ENCODE data around the gene PBX3. TPM values are rescaled to one million over a fixed set of nuclear protein-coding genes. Genes with fewer than 3 reads are reported as not detected.
"Not testable (repeated sequence)": the region's sequence is repeated elsewhere in the genome, so short reads cannot be mapped to it uniquely, and the experiment has no call there.

The PBX3 gene
- total RNA-seq, 2 donors from 2014 or later, result 21.4 to 40.2 TPM

DNA sequence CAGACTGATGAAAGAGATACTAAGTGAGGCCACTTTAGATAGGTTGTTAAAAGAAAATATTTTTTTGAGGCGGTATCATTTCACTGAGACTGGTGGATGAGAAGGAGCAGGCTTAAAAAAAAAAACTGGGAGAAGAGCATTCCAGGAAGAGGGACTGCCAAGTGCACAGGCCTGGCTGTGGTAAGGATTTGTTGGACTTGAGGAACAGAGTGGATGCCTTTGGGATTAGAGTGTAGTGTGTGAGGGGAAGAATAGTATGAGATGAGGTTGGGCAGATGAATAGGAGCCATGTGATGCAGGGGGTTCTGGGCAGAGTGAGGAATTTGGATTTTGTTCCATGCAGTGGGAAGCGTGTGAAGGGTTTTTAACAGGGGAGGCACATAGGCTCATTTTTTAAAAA lies 57.9 kb downstream of the PBX3 start:
- Mint-ChIP-seq H3K27me3 (no peaks in the 10 kb centered on the region), H3K4me3 (no peak overlapping the region), H3K36me3 (no peaks in the 10 kb centered on the region), H3K9me3 (no peaks in the 10 kb centered on the region), H3K27ac (no peak overlapping the region), H3K4me1 (ENCODE audit: low read depth in 2 of 2) (no peaks in the 10 kb centered on the region)
- ATAC-seq, result no peak
- DNase-seq (ENCODE audit: low spot score), result no peak

DNA sequence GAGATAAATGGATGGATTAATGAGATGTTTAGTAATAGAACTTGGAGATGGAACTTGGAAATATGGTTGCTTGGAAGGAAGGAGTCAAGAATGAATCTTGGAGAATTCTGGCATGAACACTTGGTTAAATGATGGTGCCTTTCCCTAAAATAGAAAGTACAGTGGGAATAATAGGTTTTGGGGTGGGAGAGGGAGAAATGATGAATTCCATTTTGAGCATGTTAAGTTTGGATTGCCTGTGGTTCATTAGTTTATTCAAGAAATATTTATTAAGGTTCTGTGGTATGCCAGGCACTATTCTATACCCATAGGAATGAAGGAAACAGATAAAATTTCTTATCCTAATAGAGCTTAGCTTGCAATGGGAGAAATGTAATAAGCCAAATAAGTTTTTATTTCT lies 58.4 kb downstream of the PBX3 start:
- ATAC-seq, result no peak
- no peaks in the 10 kb centered on the region for H3K9me3 Mint-ChIP-seq
- H3K4me1 Mint-ChIP-seq (ENCODE audit: low read depth in 2 of 2), result no peaks in the 10 kb centered on the region
- H3K27me3 Mint-ChIP-seq, result no peaks in the 10 kb centered on the region
- no peak overlapping the region for H3K4me3 Mint-ChIP-seq
- H3K36me3 Mint-ChIP-seq, result no peaks in the 10 kb centered on the region
- DNase-seq (ENCODE audit: low spot score), result no peak
- H3K27ac Mint-ChIP-seq, result no peak overlapping the region

GRCh38 chr9:125807079-125807478 lies 59.9 kb downstream of the PBX3 start:
- Mint-ChIP-seq H3K27me3 (no peaks in the 10 kb centered on the region), H3K4me1 (ENCODE audit: low read depth in 2 of 2) (no peaks in the 10 kb centered on the region), H3K9me3 (no peaks in the 10 kb centered on the region), H3K4me3 (no peak overlapping the region), H3K27ac (no peak overlapping the region), H3K36me3 (no peaks in the 10 kb centered on the region)
- no peak for DNase-seq (ENCODE audit: low spot score)
- ATAC-seq, result no peak

DNA sequence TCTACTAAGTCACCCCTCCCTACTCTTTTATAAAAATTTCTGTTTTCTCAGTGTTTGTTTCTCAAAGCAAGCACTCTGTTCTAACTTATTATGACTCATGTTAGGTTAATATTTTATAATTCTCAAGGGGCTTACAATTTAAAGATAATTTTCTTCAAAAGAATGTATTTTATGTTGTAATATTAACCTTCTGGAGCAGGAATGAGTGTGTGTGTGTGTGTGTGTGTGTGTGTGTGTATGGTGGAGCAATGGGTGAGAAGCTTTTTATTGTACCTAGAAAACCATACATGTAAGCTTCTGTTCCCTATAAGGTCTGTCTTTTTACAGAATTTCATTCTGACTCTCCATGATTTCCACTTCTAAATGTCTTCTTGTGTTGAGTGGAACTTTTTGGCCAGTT lies 63.0 kb downstream of the PBX3 start:
- H3K4me3 Mint-ChIP-seq, result no peak overlapping the region
- H3K9me3 Mint-ChIP-seq, result no peaks in the 10 kb centered on the region
- no peaks in the 10 kb centered on the region for H3K27me3 Mint-ChIP-seq
- H3K4me1 Mint-ChIP-seq (ENCODE audit: low read depth in 2 of 2), result no peaks in the 10 kb centered on the region
- DNase-seq (ENCODE audit: low spot score), result no peak
- ATAC-seq, result no peak
- no peak overlapping the region for H3K27ac Mint-ChIP-seq
- H3K36me3 Mint-ChIP-seq, result no peaks in the 10 kb centered on the region

GRCh38 chr9:125811002-125811401 lies 63.8 kb downstream of the PBX3 start:
- DNase-seq (ENCODE audit: low spot score) (no peak), ATAC-seq (no peak)
- H3K27ac Mint-ChIP-seq, result no peak overlapping the region
- no peak overlapping the region for H3K4me3 Mint-ChIP-seq
- no peaks in the 10 kb centered on the region for H3K36me3 Mint-ChIP-seq
- H3K9me3 Mint-ChIP-seq, result no peaks in the 10 kb centered on the region
- no peaks in the 10 kb centered on the region for H3K4me1 Mint-ChIP-seq (ENCODE audit: low read depth in 2 of 2)
- no peaks in the 10 kb centered on the region for H3K27me3 Mint-ChIP-seq

GRCh38 chr9:125812403-125812802 lies 65.2 kb downstream of the PBX3 start:
- Mint-ChIP-seq H3K9me3 (no peaks in the 10 kb centered on the region), H3K4me3 (no peak overlapping the region), H3K4me1 (ENCODE audit: low read depth in 2 of 2) (no peaks in the 10 kb centered on the region), H3K27me3 (no peaks in the 10 kb centered on the region), H3K27ac (no peak overlapping the region), H3K36me3 (no peaks in the 10 kb centered on the region)
- DNase-seq (ENCODE audit: low spot score) (no peak), ATAC-seq (no peak)

GRCh38 chr9:125815568-125815967 lies 68.4 kb downstream of the PBX3 start:
- Mint-ChIP-seq H3K36me3 (no peaks in the 10 kb centered on the region), H3K9me3 (no peaks in the 10 kb centered on the region), H3K4me3 (no peak overlapping the region), H3K27ac (no peak overlapping the region), H3K27me3 (no peaks in the 10 kb centered on the region), H3K4me1 (ENCODE audit: low read depth in 2 of 2) (no peaks in the 10 kb centered on the region)
- no peak for ATAC-seq
- DNase-seq (ENCODE audit: low spot score), result no peak

DNA sequence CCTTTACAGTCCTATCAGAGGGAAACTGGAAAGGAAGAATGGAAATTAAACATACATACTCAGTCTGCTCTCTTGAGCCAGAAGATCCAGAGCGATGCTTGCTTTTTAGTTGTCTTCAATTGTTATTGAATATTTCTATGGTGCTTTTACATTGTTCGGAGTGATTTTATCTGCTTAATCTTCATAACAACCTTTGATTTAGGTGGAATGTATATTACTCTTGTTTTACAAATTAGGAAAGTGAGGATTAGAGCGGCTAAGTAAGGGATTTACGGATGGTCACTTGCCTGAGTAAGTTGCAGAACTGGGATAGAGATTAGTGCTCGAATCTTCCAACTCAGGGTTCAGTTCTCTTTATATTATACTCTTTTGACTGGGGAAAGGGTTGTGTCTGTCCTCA lies 69.1 kb downstream of the PBX3 start:
- Mint-ChIP-seq H3K4me1 (ENCODE audit: low read depth in 2 of 2) (peaks cover 0 to 2% of the 10 kb centered on the region in 2 donors), H3K27me3 (no peaks in the 10 kb centered on the region), H3K9me3 (no peaks in the 10 kb centered on the region), H3K36me3 (no peaks in the 10 kb centered on the region), H3K27ac (no peak overlapping the region), H3K4me3 (no peak overlapping the region)
- ATAC-seq (no peak), DNase-seq (ENCODE audit: low spot score) (no peak)

GRCh38 chr9:125820100-125820804 lies 73.1 kb downstream of the PBX3 start:
- Mint-ChIP-seq H3K27ac (no peak overlapping the region), H3K9me3 (no peaks in the 10 kb centered on the region), H3K36me3 (no peaks in the 10 kb centered on the region), H3K4me1 (ENCODE audit: low read depth in 2 of 2) (peaks cover 7 to 24% of the 10 kb centered on the region in 2 donors), H3K4me3 (no peak overlapping the region), H3K27me3 (no peaks in the 10 kb centered on the region)
- DNase-seq (ENCODE audit: low spot score) (no peak), ATAC-seq (no peak)

DNA sequence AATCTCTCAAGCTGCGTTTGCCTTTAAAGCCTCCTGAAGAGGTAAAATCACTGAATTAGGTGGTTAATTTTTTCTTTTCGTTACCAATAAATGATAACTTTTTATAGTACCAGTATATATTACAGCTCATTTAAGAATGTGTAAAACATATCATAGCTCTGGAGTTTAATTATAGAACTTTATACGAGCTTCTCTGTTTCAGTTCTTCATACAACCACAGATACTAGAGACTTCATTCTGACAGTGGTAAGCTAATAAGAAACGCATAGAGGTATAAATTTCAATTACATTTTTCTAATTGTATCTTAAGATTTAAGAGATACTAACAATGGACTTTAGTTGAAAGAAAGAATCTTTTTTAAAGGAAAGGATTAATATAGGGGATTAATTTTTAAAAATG lies 73.9 kb downstream of the PBX3 start:
- DNase-seq (ENCODE audit: low spot score), result no peak
- no peak for ATAC-seq
- Mint-ChIP-seq H3K4me3 (no peak overlapping the region), H3K27ac (no peak overlapping the region), H3K36me3 (no peaks in the 10 kb centered on the region), H3K4me1 (ENCODE audit: low read depth in 2 of 2) (peaks cover 7 to 24% of the 10 kb centered on the region in 2 donors), H3K9me3 (no peaks in the 10 kb centered on the region), H3K27me3 (no peaks in the 10 kb centered on the region)

DNA sequence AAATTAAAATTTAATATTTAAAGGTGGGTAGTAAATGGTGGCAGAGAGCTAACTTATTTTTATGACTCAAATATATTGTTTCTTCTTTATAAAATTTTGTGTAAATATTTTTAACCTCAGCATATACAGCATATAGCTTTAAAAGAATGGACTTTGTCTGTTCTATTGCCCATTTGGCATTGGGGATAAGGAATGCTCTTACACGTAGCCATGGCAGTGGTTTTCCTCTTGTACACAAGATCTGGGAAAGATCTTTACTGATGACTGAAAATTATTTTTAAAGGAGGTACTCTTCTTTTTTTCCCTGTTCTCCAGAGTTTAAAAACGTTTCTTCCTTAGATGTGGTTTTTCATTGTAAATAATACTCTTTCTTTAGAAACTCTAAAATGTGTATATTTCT lies 75.0 kb downstream of the PBX3 start:
- DNase-seq (ENCODE audit: low spot score), result no peak
- Mint-ChIP-seq H3K9me3 (no peaks in the 10 kb centered on the region), H3K4me1 (ENCODE audit: low read depth in 2 of 2) (peaks cover 7 to 24% of the 10 kb centered on the region in 2 donors), H3K27me3 (no peaks in the 10 kb centered on the region), H3K36me3 (no peaks in the 10 kb centered on the region), H3K4me3 (no peak overlapping the region), H3K27ac (no peak overlapping the region)
- no peak for ATAC-seq

DNA sequence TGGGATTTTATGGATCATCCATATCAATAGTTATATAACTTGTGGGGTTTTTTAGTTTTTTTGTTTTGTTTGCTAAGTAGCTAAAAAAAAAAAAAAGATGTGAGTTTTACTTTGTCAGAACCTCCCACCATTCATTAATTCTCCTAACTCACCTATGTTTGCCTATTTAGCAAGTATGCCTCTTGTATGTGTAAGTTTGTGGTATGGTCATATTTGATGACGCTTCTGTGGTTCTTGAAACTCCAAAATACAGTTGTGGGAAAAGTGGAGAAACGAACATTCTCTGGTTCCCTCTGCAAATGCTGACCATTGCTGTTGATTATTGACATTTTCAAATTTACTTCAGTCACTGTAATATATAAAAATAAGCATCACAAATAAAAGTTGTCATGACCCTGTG lies 75.7 kb downstream of the PBX3 start:
- Mint-ChIP-seq H3K9me3 (no peaks in the 10 kb centered on the region), H3K4me1 (ENCODE audit: low read depth in 2 of 2) (peaks cover 7 to 24% of the 10 kb centered on the region in 2 donors), H3K27ac (peak overlapping the region in 1 of 2 donors; percentile 80), H3K36me3 (no peaks in the 10 kb centered on the region), H3K4me3 (no peak overlapping the region), H3K27me3 (no peaks in the 10 kb centered on the region)
- DNase-seq (ENCODE audit: low spot score) (no peak), ATAC-seq (no peak)

DNA sequence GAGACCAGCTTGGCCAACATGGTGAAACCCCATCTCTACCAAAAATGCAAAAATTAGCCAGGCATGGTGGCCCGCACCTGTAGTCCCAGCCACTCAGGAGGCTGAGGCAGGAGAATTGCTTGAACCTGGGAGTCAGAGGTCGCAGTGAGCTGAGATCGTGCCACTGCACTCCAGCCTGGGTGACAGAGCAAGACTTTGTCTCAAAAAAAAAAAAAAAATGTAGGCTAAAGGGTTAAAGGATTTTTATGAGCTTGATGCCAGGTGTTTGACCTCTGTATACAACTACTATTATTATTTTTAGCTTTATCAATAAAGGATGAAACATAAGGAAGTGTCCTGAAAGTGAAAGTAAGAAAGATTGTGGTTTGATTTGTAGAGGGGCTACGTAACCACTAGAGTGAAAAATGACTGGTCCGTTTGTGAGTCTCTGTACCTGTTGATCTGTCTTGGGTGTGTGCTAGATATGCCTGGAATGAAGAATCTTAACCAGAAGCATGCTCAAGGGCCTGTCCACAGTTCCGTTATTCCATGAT lies 76.8 kb downstream of the PBX3 start:
- DNase-seq (ENCODE audit: low spot score); H3K27me3 Mint-ChIP-seq; H3K36me3 Mint-ChIP-seq; H3K9me3 Mint-ChIP-seq: not testable (repeated sequence)
- peak overlapping the region; percentile 28 to 80 for H3K27ac Mint-ChIP-seq
- peaks cover 7 to 24% of the 10 kb centered on the region in 2 donors for H3K4me1 Mint-ChIP-seq (ENCODE audit: low read depth in 2 of 2)
- ATAC-seq, result peak; percentile 80 to 92
- H3K4me3 Mint-ChIP-seq, result peak overlapping the region; percentile 68

DNA sequence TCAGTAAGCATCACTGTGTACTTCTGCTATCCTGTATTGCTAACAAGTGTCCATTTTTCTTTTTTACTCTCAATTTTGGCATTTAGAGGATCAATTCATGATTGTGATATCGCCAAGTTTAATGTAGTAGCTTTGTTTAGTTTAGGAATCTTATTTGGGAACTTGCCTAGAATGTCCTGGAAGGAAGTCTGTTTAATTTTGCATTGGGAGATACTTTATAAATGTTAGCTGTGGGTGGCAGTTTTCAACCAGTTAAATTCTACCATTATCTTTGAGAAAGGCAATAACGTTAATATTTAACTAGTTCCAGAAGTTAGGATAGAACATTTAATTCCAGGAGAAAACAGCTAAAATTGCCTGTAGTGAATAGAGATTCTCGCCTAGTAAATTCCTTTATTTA lies 78.6 kb downstream of the PBX3 start:
- H3K27ac Mint-ChIP-seq, result no peak overlapping the region
- no peak for DNase-seq (ENCODE audit: low spot score)
- no peak overlapping the region for H3K4me3 Mint-ChIP-seq
- no peaks in the 10 kb centered on the region for H3K36me3 Mint-ChIP-seq
- H3K9me3 Mint-ChIP-seq, result no peaks in the 10 kb centered on the region
- H3K4me1 Mint-ChIP-seq (ENCODE audit: low read depth in 2 of 2), result peaks cover 11 to 24% of the 10 kb centered on the region in 2 donors
- no peaks in the 10 kb centered on the region for H3K27me3 Mint-ChIP-seq
- ATAC-seq, result no peak

DNA sequence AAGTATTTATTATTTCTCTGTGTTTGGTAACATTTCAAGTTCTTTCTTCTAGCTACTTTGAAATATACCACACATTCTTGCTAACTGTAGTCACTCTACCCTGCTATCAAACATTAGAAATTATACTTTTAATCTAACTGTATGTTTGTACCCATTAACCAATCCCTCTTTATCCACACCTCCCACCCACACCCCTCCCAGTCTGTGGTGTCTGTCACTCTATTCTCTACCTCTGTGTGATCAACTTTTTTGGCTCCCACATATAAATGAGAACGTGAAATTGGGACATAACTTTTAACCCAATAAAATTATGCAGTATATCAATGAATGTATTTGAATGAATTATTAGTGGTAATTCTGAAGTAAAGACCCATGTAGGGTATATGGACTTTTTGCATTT lies 79.7 kb downstream of the PBX3 start:
- ATAC-seq (no peak), DNase-seq (ENCODE audit: low spot score) (no peak)
- H3K4me1 Mint-ChIP-seq (ENCODE audit: low read depth in 2 of 2), result peaks cover 11 to 16% of the 10 kb centered on the region in 2 donors
- H3K36me3 Mint-ChIP-seq, result no peaks in the 10 kb centered on the region
- no peak overlapping the region for H3K4me3 Mint-ChIP-seq
- no peaks in the 10 kb centered on the region for H3K27me3 Mint-ChIP-seq
- no peak overlapping the region for H3K27ac Mint-ChIP-seq
- no peaks in the 10 kb centered on the region for H3K9me3 Mint-ChIP-seq

Measured in natural killer cell treated with Interleukin-12 subunit alpha and Interleukin-12 subunit beta and Interleukin-15 and Interleukin-18, amount 100 ng/mL, for 72 hours (primary cell).